Fibroblast of lung (primary cell): ENCODE measurements around the gene PGD.
"Not testable (repeated sequence)": the region's sequence is repeated elsewhere in the genome, so short reads cannot be mapped to it uniquely, and the experiment has no call there.

Source experiments
- CTCF ChIP-seq, 2 donors: IDR thresholded peaks in 1 of 2; conservative IDR thresholded peaks in 1 of 2; 1 replicate in 1 of 2; 2 replicates in 1 of 2; pipeline ENCODE4 v1.5.1; 2011 to 2012; ENCODE audit warnings: low read length in 2 of 2, control low read depth in 1 of 2, inconsistent platforms in 1 of 2, low read depth in 1 of 2, mild to moderate bottlenecking in 1 of 2
- EZH2 ChIP-seq: IDR thresholded peaks from 2 replicates; pipeline ENCODE4 v1.5.1; 2012; ENCODE audit warnings: low read length, control low read depth, mild to moderate bottlenecking; ENCODE audit errors: missing control alignments

- TF ChIP-seq CTCF (conservative IDR thresholded peaks at IDR 0.05 in 1 of 2, IDR thresholded peaks at IDR 0.05 in 1 of 2; ENCODE audit: low read depth in 1 of 2, low read length in 2 of 2); EZH2: not testable (repeated sequence)
Observed at GRCh38 chr1:10418741-10419140, 19.9 kb downstream of the PGD start.
